GM19455 (cell line): ENCODE results near the gene MST1.

Experiments used
- ATAC-seq: cut with Tn5 transposase; IDR thresholded peaks from one replicate; pipeline ENCODE4 v1.9.1; 2021; ENCODE audit not compliant: unreplicated experiment

The MST1 gene

GRCh38 chr3:49680493-49681231, 8.6 kb downstream of the MST1 start:
- no peak for ATAC-seq

- no peak for ATAC-seq
Measured at GRCh38 chr3:49675912-49676311, 13.4 kb downstream of the MST1 start.

- ATAC-seq: peak; percentile 32
Measured at GRCh38 chr3:49674497-49674983, 14.7 kb downstream of the MST1 start.

GRCh38 chr3:49673715-49674496, 15.4 kb downstream of the MST1 start, which contains the start of gene APEH:
Gene APEH (plus strand): TSS chr3:49674351. CDS start chr3:49674402, 51 bp downstream.
- ATAC-seq: peak; percentile 75

GRCh38 chr3:49673121-49673714, 16.1 kb downstream of the MST1 start:
- no peak for ATAC-seq

GRCh38 chr3:49671291-49672288, 17.7 kb downstream of the MST1 start:
- no peak for ATAC-seq

GRCh38 chr3:49670940-49671290, 18.4 kb downstream of the MST1 start:
- no peak for ATAC-seq

GRCh38 chr3:49669352-49669751, 19.9 kb downstream of the MST1 start:
- no peak for ATAC-seq

GRCh38 chr3:49668861-49669260, 20.4 kb downstream of the MST1 start:
- no peak for ATAC-seq

- ATAC-seq: no peak
Measured at GRCh38 chr3:49668414-49668797, 20.9 kb downstream of the MST1 start.

- no peak for ATAC-seq
Measured at GRCh38 chr3:49667701-49668413, 21.4 kb downstream of the MST1 start.

GRCh38 chr3:49666592-49666991, 22.7 kb downstream of the MST1 start:
- no peak for ATAC-seq

GRCh38 chr3:49665822-49666519, 23.3 kb downstream of the MST1 start:
- no peak for ATAC-seq

- no peak for ATAC-seq
Measured at GRCh38 chr3:49664300-49664699, 25.0 kb downstream of the MST1 start.

GRCh38 chr3:49663831-49664230, 25.4 kb downstream of the MST1 start:
- no peak for ATAC-seq

GRCh38 chr3:49662720-49663413, 26.4 kb downstream of the MST1 start:
- no peak for ATAC-seq

- no peak for ATAC-seq
Measured at GRCh38 chr3:49662021-49662420, 27.3 kb downstream of the MST1 start.

- no peak for ATAC-seq
Measured at GRCh38 chr3:49661281-49661680, 28.0 kb downstream of the MST1 start.

- ATAC-seq: no peak
Measured at GRCh38 chr3:49659756-49660155, 29.5 kb downstream of the MST1 start.
